Psoas muscle (tissue), 8 donors: ENCODE results near the gene TBC1D5. TPM values are rescaled to one million over a fixed set of nuclear protein-coding genes. Genes with fewer than 3 reads are reported as not detected.

Source experiments
- ATAC-seq, 4 donors: fragments of 200-7000 bp; cut with Tn5 transposase; one replicate each; pipeline ENCODE4 v1.9.1; 2020; ENCODE audit warnings: moderate library complexity in 3 of 4, mild to moderate bottlenecking in 2 of 4
- DNase-seq, 2 donors: peaks; one replicate each; pipeline ENCODE4 v3.0.0-alpha.2; 2020
- H3K27ac ChIP-seq: fragments of 200-600 bp; one replicate; pipeline ENCODE4 v1.8.0; 2022
- H3K27me3 ChIP-seq, 3 donors: fragments of 200-600 bp in 1 of 3; one replicate each; pipeline versions ENCODE4 v1.6.1 to v1.8.0; 2013 to 2022; ENCODE audit warnings: low read length in 2 of 3, mild to moderate bottlenecking in 2 of 3, moderate library complexity in 1 of 3; ENCODE audit not compliant: insufficient read depth in 3 of 3
- H3K36me3 ChIP-seq, 2 donors: fragments of 200-600 bp in 1 of 2; one replicate each; pipeline versions ENCODE4 v1.6.1 to v1.8.0; 2013 to 2022; ENCODE audit warnings: low read depth in 1 of 2, mild to moderate bottlenecking in 1 of 2, moderate library complexity in 1 of 2; ENCODE audit not compliant: insufficient read depth in 1 of 2
- H3K4me1 ChIP-seq: fragments of 200-600 bp; one replicate; pipeline ENCODE4 v1.8.0; 2022
- H3K4me3 ChIP-seq: fragments of 200-600 bp; one replicate; pipeline ENCODE4 v1.8.0; 2022; ENCODE audit warnings: mild to moderate bottlenecking
- H3K9me3 ChIP-seq: fragments of 200-600 bp; one replicate; pipeline ENCODE4 v1.8.0; 2022
- WGBS, 3 donors: extraction: QIAGEN DNeasy Blood & Tissue Kit; methylation state at CpG; one replicate each; pipeline versions ENCODE4 v1.1.6 to v1.1.7; 2013; 5-methylcytosine and 5-hydroxymethylcytosine counted together
- intact Hi-C, 2 donors: fragments of 100-400 bp; cut with DNase I; formaldehyde crosslinking; loops; one replicate each; pipeline versions ENCODE4 v1.11.0 to v1.14.2; 2022
- polyA plus RNA-seq, 3 donors: library from polyadenylated mRNA; stranded (reverse); fragments of 200-250 nt; gene quantifications; one replicate each; pipeline ENCODE4 v1.2.3, GENCODE V29; 2013
- total RNA-seq, 4 donors: library from RNA; stranded (reverse); fragmentation: NEBNext Ultra II Directional in 2 of 4; extraction: Animal tissue kit (Norgen Biotek cat#: 25700) in 2 of 4; gene quantifications; one replicate each; pipeline versions ENCODE4 v1.2.1 to v1.2.4, GENCODE V29; 2021 to 2023
- TF ChIP-seq, protein P1 (sequence below): fragments of 200-600 bp; IDR thresholded peaks from one replicate; pipeline ENCODE4 v1.8.0; 2022; ENCODE audit warnings: antibody characterized with exemption
- donor health status: healthy with polysubstance abuse.
- donor health status: DM: no; HTN: no; CAD: no; lungs with moderate emphysema.
- donor health status: Bipolar disorder and iron deficiency.
- donor health status: healthy.
- donor health status: DM: yes; HTN: yes; CAD: no.
- donor health status: DM: no; HTN: no; CAD: no.
- donor health status: DM: no; HTN: no; CAD: no.
- donor health status: DM: yes; HTN: yes; CAD: no.

The TBC1D5 gene
- total and polyA plus RNA-seq, 7 donors = 4.3 to 20.4 (median 13.3) TPM

DNA sequence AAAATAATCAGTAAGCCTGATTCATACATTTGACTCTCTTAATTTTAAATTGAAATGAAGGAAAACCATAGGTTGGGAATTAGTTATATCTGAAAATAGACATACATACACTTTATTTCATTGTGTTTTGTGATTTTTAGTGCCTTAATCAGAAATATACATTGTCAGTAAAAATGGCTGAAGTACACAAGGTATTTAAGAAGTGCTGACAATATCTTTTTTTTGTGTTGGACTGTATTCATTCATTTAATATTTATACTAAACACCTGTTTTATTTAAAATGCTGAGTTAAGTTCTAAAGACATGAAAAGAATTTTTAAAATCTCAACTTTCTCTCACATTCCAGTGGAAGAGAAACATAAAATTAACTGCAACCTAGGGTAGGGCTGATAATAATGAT, 444.4 kb downstream of the TBC1D5 start:
- ATAC-seq (no peak), DNase-seq (no peak)
- Histone ChIP-seq H3K27ac (no peak overlapping the region), H3K9me3 (no peaks in the 10 kb centered on the region), H3K27me3 (no peaks in the 10 kb centered on the region), H3K4me1 (peaks cover 7% of the 10 kb centered on the region), H3K4me3 (no peak overlapping the region), H3K36me3 (no peaks in the 10 kb centered on the region)
- TF ChIP-seq, protein P1, sequence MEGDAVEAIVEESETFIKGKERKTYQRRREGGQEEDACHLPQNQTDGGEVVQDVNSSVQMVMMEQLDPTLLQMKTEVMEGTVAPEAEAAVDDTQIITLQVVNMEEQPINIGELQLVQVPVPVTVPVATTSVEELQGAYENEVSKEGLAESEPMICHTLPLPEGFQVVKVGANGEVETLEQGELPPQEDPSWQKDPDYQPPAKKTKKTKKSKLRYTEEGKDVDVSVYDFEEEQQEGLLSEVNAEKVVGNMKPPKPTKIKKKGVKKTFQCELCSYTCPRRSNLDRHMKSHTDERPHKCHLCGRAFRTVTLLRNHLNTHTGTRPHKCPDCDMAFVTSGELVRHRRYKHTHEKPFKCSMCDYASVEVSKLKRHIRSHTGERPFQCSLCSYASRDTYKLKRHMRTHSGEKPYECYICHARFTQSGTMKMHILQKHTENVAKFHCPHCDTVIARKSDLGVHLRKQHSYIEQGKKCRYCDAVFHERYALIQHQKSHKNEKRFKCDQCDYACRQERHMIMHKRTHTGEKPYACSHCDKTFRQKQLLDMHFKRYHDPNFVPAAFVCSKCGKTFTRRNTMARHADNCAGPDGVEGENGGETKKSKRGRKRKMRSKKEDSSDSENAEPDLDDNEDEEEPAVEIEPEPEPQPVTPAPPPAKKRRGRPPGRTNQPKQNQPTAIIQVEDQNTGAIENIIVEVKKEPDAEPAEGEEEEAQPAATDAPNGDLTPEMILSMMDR = no peak
- intact Hi-C loops = no loop called here

GRCh38 chr3:17292556-17292955, 449.9 kb downstream of the TBC1D5 start:
- DNase-seq = no peak
- H3K4me3 ChIP-seq = no peak overlapping the region
- TF ChIP-seq, protein P1 = no peak
- no peaks in the 10 kb centered on the region for H3K9me3 ChIP-seq
- no peak for ATAC-seq
- peaks cover 0 to 4% of the 10 kb centered on the region in 2 donors for H3K36me3 ChIP-seq
- H3K4me1 ChIP-seq = peaks cover 2% of the 10 kb centered on the region
- H3K27me3 ChIP-seq = no peaks in the 10 kb centered on the region
- no peak overlapping the region for H3K27ac ChIP-seq
- intact Hi-C loops = no loop called here

DNA sequence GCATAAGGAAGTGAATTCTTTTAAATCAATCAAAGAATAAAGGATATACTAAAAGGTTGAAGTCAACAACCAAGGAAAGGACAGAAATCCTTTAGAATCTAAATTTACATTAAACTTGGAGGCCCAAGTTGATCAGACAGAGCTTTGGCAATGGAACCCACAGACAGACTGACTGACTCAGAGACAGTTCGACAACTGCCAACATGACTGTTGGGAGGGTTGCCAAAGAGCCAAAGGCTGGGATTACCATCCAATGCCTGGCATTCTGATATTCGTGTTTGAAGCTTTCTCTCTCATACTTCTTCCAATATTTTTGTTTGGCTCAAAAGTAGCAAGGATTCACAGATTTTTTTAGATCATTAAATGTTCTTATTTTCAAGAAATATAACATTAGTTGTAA, 451.5 kb downstream of the TBC1D5 start:
- ATAC-seq (peak in 3 of 4 donors; percentile 66 to 73 (median 68)), DNase-seq (peak in 1 of 2 donors; percentile 16)
- 25 to 33% (median 31%) methylated on average over 2 of the region's 2 CpGs for WGBS, 3 donors
- Histone ChIP-seq H3K9me3 (no peaks in the 10 kb centered on the region), H3K4me3 (no peak overlapping the region), H3K27ac (no peak overlapping the region), H3K36me3 (peaks cover 0 to 4% of the 10 kb centered on the region in 2 donors), H3K27me3 (no peaks in the 10 kb centered on the region), H3K4me1 (peaks cover 4% of the 10 kb centered on the region)
- TF ChIP-seq, protein P1 = no peak
- intact Hi-C loops = no loop called here

GRCh38 chr3:17288839-17289399, 453.5 kb downstream of the TBC1D5 start:
- intact Hi-C loops = no loop called here
- TF ChIP-seq, protein P1 = no peak
- Histone ChIP-seq H3K4me3 (no peak overlapping the region), H3K4me1 (peaks cover 4% of the 10 kb centered on the region), H3K27me3 (no peaks in the 10 kb centered on the region), H3K9me3 (no peaks in the 10 kb centered on the region), H3K27ac (no peak overlapping the region), H3K36me3 (peaks cover 0 to 4% of the 10 kb centered on the region in 2 donors)
- ATAC-seq (no peak), DNase-seq (no peak)
- WGBS, 3 donors = 95 to 99% (median 96%) methylated on average over 13 to 14 of the region's 14 CpGs
